Body of pancreas (tissue), 4 donors: ENCODE data around the gene PTPRN2.

ENCODE experiments used
- CTCF ChIP-seq, 7 experiments: fragments of 450-650 bp in 4 of 7; fragments of 200-600 bp in 3 of 7; sonication (generic) in 3 of 7; IDR thresholded peaks; one replicate each; pipeline ENCODE4 v1.5.1; 2016 to 2019; ENCODE audit warnings: antibody characterized with exemption in 7 of 7
- POLR2A ChIP-seq, 3 donors: fragments of 450-650 bp; IDR thresholded peaks; one replicate each; pipeline ENCODE4 v1.6.1; 2016; ENCODE audit warnings: antibody characterized with exemption in 3 of 3, mild to moderate bottlenecking in 2 of 3

GRCh38 chr7:158529181-158530096 lies 58.2 kb downstream of the PTPRN2 start:
- TF ChIP-seq CTCF (IDR thresholded peaks at IDR 0.05): no peak
- no peak for TF ChIP-seq POLR2A (IDR thresholded peaks at IDR 0.05)
